Fibroblast of lung (primary cell): Measurements from ENCODE around the gene STRIP2.

ENCODE experiments used
- CTCF ChIP-seq, 2 donors: IDR thresholded peaks in 1 of 2; conservative IDR thresholded peaks in 1 of 2; 1 replicate in 1 of 2; 2 replicates in 1 of 2; pipeline ENCODE4 v1.5.1; 2011 to 2012; ENCODE audit warnings: low read length in 2 of 2, control low read depth in 1 of 2, inconsistent platforms in 1 of 2, low read depth in 1 of 2, mild to moderate bottlenecking in 1 of 2
- EZH2 ChIP-seq: IDR thresholded peaks from 2 replicates; pipeline ENCODE4 v1.5.1; 2012; ENCODE audit warnings: low read length, control low read depth, mild to moderate bottlenecking; ENCODE audit errors: missing control alignments

- TF ChIP-seq CTCF (conservative IDR thresholded peaks at IDR 0.05 in 1 of 2, IDR thresholded peaks at IDR 0.05 in 1 of 2; ENCODE audit: low read depth in 1 of 2, low read length in 2 of 2) (no peak), EZH2 (no peak)
Measured at GRCh38 chr7:129530795-129531391, 96.7 kb downstream of the STRIP2 start.
